ENCODE data around the gene VAV3. TPM values are rescaled to one million over a fixed set of nuclear protein-coding genes. Genes with fewer than 3 reads are reported as not detected.

The VAV3 gene
- total RNA-seq, 1 experiment from 2014 or later, result 10.0 TPM

- TF ChIP-seq, protein P1, sequence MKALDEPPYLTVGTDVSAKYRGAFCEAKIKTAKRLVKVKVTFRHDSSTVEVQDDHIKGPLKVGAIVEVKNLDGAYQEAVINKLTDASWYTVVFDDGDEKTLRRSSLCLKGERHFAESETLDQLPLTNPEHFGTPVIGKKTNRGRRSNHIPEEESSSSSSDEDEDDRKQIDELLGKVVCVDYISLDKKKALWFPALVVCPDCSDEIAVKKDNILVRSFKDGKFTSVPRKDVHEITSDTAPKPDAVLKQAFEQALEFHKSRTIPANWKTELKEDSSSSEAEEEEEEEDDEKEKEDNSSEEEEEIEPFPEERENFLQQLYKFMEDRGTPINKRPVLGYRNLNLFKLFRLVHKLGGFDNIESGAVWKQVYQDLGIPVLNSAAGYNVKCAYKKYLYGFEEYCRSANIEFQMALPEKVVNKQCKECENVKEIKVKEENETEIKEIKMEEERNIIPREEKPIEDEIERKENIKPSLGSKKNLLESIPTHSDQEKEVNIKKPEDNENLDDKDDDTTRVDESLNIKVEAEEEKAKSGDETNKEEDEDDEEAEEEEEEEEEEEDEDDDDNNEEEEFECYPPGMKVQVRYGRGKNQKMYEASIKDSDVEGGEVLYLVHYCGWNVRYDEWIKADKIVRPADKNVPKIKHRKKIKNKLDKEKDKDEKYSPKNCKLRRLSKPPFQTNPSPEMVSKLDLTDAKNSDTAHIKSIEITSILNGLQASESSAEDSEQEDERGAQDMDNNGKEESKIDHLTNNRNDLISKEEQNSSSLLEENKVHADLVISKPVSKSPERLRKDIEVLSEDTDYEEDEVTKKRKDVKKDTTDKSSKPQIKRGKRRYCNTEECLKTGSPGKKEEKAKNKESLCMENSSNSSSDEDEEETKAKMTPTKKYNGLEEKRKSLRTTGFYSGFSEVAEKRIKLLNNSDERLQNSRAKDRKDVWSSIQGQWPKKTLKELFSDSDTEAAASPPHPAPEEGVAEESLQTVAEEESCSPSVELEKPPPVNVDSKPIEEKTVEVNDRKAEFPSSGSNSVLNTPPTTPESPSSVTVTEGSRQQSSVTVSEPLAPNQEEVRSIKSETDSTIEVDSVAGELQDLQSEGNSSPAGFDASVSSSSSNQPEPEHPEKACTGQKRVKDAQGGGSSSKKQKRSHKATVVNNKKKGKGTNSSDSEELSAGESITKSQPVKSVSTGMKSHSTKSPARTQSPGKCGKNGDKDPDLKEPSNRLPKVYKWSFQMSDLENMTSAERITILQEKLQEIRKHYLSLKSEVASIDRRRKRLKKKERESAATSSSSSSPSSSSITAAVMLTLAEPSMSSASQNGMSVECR (CRISPR knock-in tag; IDR thresholded peaks at IDR 0.05; ENCODE audit: borderline replicate concordance), result no peak
- TF ChIP-seq TCF7 (CRISPR knock-in tag; IDR thresholded peaks at IDR 0.05; ENCODE audit: low read depth) (no peak), ZNF416 (CRISPR knock-in tag; IDR thresholded peaks at IDR 0.05) (no peak), ZNF317 (CRISPR knock-in tag; IDR thresholded peaks at IDR 0.05; ENCODE audit: borderline replicate concordance, low read depth) (no peak), TEAD1 (CRISPR knock-in tag; IDR thresholded peaks at IDR 0.05) (no peak), ESRRA (CRISPR knock-in tag; IDR thresholded peaks at IDR 0.05; ENCODE audit: borderline replicate concordance) (no peak)
- TF ChIP-seq, protein P2, sequence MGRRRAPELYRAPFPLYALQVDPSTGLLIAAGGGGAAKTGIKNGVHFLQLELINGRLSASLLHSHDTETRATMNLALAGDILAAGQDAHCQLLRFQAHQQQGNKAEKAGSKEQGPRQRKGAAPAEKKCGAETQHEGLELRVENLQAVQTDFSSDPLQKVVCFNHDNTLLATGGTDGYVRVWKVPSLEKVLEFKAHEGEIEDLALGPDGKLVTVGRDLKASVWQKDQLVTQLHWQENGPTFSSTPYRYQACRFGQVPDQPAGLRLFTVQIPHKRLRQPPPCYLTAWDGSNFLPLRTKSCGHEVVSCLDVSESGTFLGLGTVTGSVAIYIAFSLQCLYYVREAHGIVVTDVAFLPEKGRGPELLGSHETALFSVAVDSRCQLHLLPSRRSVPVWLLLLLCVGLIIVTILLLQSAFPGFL (CRISPR knock-in tag; IDR thresholded peaks at IDR 0.05; ENCODE audit: borderline replicate concordance), result no peak
- H3K36me3 Mint-ChIP-seq, result no peaks in the 10 kb centered on the region
- no peaks in the 10 kb centered on the region for H3K9me3 Mint-ChIP-seq
- no peak overlapping the region for H3K4me3 Mint-ChIP-seq
- ChIA-PET POLR2A (no interaction called here), CTCF (no interaction called here)
- no peak for ATAC-seq
- peaks cover 12% of the 10 kb centered on the region for H3K4me1 Mint-ChIP-seq
- DNase-seq (ENCODE audit: low spot score), result no peak
- no peak overlapping the region for H3K27ac Mint-ChIP-seq
- no peaks in the 10 kb centered on the region for H3K27me3 Mint-ChIP-seq (ENCODE audit: low read depth)
Observed at GRCh38 chr1:107657356-107657755, 307.6 kb downstream of the VAV3 start.

- no peaks in the 10 kb centered on the region for H3K27me3 Mint-ChIP-seq (ENCODE audit: low read depth)
- ChIA-PET CTCF (no interaction called here), POLR2A (no interaction called here)
- H3K4me1 Mint-ChIP-seq, result peaks cover 12% of the 10 kb centered on the region
- H3K27ac Mint-ChIP-seq, result peak overlapping the region; percentile 59; the same call in 1 of the 2 replicates
- H3K9me3 Mint-ChIP-seq, result no peaks in the 10 kb centered on the region
- no peak overlapping the region for H3K4me3 Mint-ChIP-seq
- DNase-seq (ENCODE audit: low spot score) (no peak), ATAC-seq (no peak)
- no peaks in the 10 kb centered on the region for H3K36me3 Mint-ChIP-seq
- no peak for TF ChIP-seq KAT7 (CRISPR knock-in tag; IDR thresholded peaks at IDR 0.05; ENCODE audit: borderline replicate concordance)
- no peak for TF ChIP-seq ZNF317 (CRISPR knock-in tag; IDR thresholded peaks at IDR 0.05; ENCODE audit: borderline replicate concordance, low read depth)
- TF ChIP-seq, protein P3, sequence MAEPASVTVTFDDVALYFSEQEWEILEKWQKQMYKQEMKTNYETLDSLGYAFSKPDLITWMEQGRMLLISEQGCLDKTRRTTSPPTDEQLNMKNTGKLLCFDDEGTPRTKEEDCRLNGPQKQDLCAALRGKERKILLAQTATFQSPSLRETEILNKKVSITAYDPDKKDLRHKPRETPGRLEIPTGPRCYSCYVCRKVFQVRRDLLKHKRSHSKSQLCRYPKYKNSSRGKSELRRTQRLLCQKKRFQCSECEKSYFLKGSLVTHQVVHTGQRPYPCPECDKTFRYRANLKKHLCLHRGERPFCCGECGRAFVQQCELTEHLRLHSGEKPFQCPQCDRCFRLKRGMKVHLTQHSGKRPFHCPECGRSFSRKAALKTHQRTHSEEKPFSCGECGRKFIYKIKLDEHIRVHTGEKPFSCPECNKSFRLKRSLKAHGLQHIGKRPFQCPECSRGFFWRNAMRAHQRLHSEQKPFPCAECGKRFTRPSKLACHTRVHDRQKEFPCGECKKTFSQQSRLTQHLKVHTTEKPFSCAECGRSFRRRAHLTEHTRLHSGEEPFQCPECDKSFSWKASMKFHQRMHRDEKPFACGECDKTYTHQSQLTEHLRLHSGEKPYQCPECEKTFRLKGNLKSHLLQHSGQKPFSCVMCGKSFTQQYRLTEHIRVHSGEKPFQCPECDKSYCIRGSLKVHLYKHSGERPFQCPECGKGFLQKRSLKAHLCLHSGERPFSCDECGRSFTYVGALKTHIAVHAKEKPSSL (CRISPR knock-in tag; conservative IDR thresholded peaks at IDR 0.05), result no peak
- no peak for TF ChIP-seq JAZF1 (CRISPR knock-in tag; IDR thresholded peaks at IDR 0.05)
- no peak for TF ChIP-seq SMAD4 (CRISPR knock-in tag; IDR thresholded peaks at IDR 0.05)
- TF ChIP-seq TP53 (CRISPR knock-in tag; IDR thresholded peaks at IDR 0.05), result no peak
- TF ChIP-seq, protein P4, sequence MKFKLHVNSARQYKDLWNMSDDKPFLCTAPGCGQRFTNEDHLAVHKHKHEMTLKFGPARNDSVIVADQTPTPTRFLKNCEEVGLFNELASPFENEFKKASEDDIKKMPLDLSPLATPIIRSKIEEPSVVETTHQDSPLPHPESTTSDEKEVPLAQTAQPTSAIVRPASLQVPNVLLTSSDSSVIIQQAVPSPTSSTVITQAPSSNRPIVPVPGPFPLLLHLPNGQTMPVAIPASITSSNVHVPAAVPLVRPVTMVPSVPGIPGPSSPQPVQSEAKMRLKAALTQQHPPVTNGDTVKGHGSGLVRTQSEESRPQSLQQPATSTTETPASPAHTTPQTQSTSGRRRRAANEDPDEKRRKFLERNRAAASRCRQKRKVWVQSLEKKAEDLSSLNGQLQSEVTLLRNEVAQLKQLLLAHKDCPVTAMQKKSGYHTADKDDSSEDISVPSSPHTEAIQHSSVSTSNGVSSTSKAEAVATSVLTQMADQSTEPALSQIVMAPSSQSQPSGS (CRISPR knock-in tag; IDR thresholded peaks at IDR 0.05; ENCODE audit: borderline replicate concordance, low read depth), result no peak
- TF ChIP-seq NR3C1 (CRISPR knock-in tag; conservative IDR thresholded peaks at IDR 0.05; ENCODE audit: low read depth), result no peak
- no peak for TF ChIP-seq ELF4 (CRISPR knock-in tag; IDR thresholded peaks at IDR 0.05; ENCODE audit: low read depth)
Observed at GRCh38 chr1:107653765-107654164, 311.2 kb downstream of the VAV3 start.

Data from WTC11 (cell line).